ENCODE measurements around the gene PLXND1. TPM values are rescaled to one million over a fixed set of nuclear protein-coding genes. Genes with fewer than 3 reads are reported as not detected.
A peak's percentile ranks its signal among the peaks of the same experiment; 100 is the strongest.

The PLXND1 gene
- total RNA-seq, 1 experiment from 2014 or later = 29.0 TPM

- in situ Hi-C loops (cut with HindIII; ENCODE audit: low pct_unique_long_range_greater_than_20kb, low sequenced_read_pairs) = no loop called here
- DNase-seq (ENCODE audit: low read depth) = no peak
Observed at GRCh38 chr3:129607391-129608068, 1.1 kb upstream of the PLXND1 start.

GRCh38 chr3:129605922-129606635 is 397 bp downstream of the PLXND1 start:
- in situ Hi-C loops (cut with HindIII; ENCODE audit: low pct_unique_long_range_greater_than_20kb, low sequenced_read_pairs) = no loop called here
- peak; percentile 34 for DNase-seq (ENCODE audit: low read depth)

GRCh38 chr3:129605203-129605921 is 1.1 kb downstream of the PLXND1 start:
- no peak for DNase-seq (ENCODE audit: low read depth)
- in situ Hi-C loops (cut with HindIII; ENCODE audit: low pct_unique_long_range_greater_than_20kb, low sequenced_read_pairs) = no loop called here

- no peak for DNase-seq (ENCODE audit: low read depth)
- in situ Hi-C loops (cut with HindIII; ENCODE audit: low pct_unique_long_range_greater_than_20kb, low sequenced_read_pairs) = no loop called here
Observed at GRCh38 chr3:129604767-129605166, 1.7 kb downstream of the PLXND1 start.

- in situ Hi-C loops (cut with HindIII; ENCODE audit: low pct_unique_long_range_greater_than_20kb, low sequenced_read_pairs) = no loop called here
- DNase-seq (ENCODE audit: low read depth) = no peak
Observed at GRCh38 chr3:129603991-129604749, 2.3 kb downstream of the PLXND1 start.

GRCh38 chr3:129603561-129603942 is 2.9 kb downstream of the PLXND1 start:
- in situ Hi-C loops (cut with HindIII; ENCODE audit: low pct_unique_long_range_greater_than_20kb, low sequenced_read_pairs) = no loop called here
- no peak for DNase-seq (ENCODE audit: low read depth)

GRCh38 chr3:129602730-129603560 is 3.5 kb downstream of the PLXND1 start:
- peak; percentile 91 for DNase-seq (ENCODE audit: low read depth)
- in situ Hi-C loops (cut with HindIII; ENCODE audit: low pct_unique_long_range_greater_than_20kb, low sequenced_read_pairs) = no loop called here

- in situ Hi-C loops (cut with HindIII; ENCODE audit: low pct_unique_long_range_greater_than_20kb, low sequenced_read_pairs) = no loop called here
- DNase-seq (ENCODE audit: low read depth) = no peak
Observed at GRCh38 chr3:129602309-129602708, 4.2 kb downstream of the PLXND1 start.

GRCh38 chr3:129601713-129602112 is 4.8 kb downstream of the PLXND1 start:
- in situ Hi-C loops (cut with HindIII; ENCODE audit: low pct_unique_long_range_greater_than_20kb, low sequenced_read_pairs) = no loop called here
- DNase-seq (ENCODE audit: low read depth) = no peak

- DNase-seq (ENCODE audit: low read depth) = no peak
- in situ Hi-C loops (cut with HindIII; ENCODE audit: low pct_unique_long_range_greater_than_20kb, low sequenced_read_pairs) = no loop called here
Observed at GRCh38 chr3:129600348-129600747, 6.1 kb downstream of the PLXND1 start.

GRCh38 chr3:129599607-129600006 is 6.9 kb downstream of the PLXND1 start:
- DNase-seq (ENCODE audit: low read depth) = peak; percentile 26
- in situ Hi-C loops (cut with HindIII; ENCODE audit: low pct_unique_long_range_greater_than_20kb, low sequenced_read_pairs) = no loop called here

- in situ Hi-C loops (cut with HindIII; ENCODE audit: low pct_unique_long_range_greater_than_20kb, low sequenced_read_pairs) = no loop called here
Observed at GRCh38 chr3:129599073-129599472, 7.4 kb downstream of the PLXND1 start.

GRCh38 chr3:129598484-129598883 is 8.0 kb downstream of the PLXND1 start:
- in situ Hi-C loops (cut with HindIII; ENCODE audit: low pct_unique_long_range_greater_than_20kb, low sequenced_read_pairs) = no loop called here
- no peak for DNase-seq (ENCODE audit: low read depth)

More at GRCh38 chr3:129599073-129599472, 7.4 kb downstream of the PLXND1 start:
- no peak for DNase-seq (ENCODE audit: low read depth)

- in situ Hi-C loops (cut with HindIII; ENCODE audit: low pct_unique_long_range_greater_than_20kb, low sequenced_read_pairs) = no loop called here
- no peak for DNase-seq (ENCODE audit: low read depth)
Observed at GRCh38 chr3:129598000-129598381, 8.5 kb downstream of the PLXND1 start.

GRCh38 chr3:129597087-129597999 is 9.1 kb downstream of the PLXND1 start:
- no peak for DNase-seq (ENCODE audit: low read depth)
- in situ Hi-C loops (cut with HindIII; ENCODE audit: low pct_unique_long_range_greater_than_20kb, low sequenced_read_pairs) = no loop called here

GRCh38 chr3:129596194-129597086 is 10.0 kb downstream of the PLXND1 start:
- DNase-seq (ENCODE audit: low read depth) = no peak
- in situ Hi-C loops (cut with HindIII; ENCODE audit: low pct_unique_long_range_greater_than_20kb, low sequenced_read_pairs) = no loop called here
